Islet precursor cell (in vitro differentiated cells): ENCODE measurements around the gene GTPBP4.

ENCODE experiments used
- DNase-seq: peaks from one replicate; pipeline ENCODE4 v3.0.0-alpha.2; 2018

GTPBP4 gene

DNA sequence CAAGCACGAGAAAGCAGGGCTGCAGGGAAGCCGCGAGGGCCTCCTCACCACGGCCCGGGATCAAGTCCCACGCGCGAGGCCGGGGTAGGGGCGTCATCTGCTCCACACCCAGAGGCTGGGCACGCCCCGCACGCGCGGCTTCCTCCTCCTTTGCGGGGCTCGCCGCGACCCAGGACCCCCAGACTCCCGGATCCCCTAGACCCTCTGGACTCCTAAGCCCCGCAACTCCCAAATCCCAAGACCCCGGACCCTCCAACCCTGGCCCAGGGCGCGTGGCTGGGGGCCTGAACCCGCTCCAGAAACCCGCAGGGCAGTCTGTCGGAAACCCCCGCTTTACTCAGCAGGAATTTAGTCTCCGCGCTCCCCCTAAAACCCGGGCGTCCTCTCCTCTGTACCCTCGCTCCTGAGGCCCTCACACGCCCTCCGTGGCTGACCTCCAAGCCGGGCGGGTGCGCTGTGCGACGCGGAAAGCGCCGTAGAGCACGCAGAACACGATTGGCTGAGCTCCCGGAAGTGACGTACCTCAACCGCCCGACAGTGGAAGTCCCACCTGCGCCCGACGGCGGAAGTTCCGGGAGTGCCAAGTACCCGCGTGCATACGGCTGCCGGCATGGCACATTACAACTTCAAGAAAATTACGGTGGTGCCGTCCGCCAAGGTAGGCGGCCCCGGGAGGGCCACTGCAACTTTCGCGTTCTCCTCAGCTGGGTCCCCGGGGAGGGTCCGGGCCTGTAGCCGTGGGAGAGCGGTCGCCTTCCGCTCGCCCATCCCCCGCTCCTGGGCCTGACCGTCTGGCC is at the start of gene GTPBP4:
Gene GTPBP4, plus strand, starts transcription at position 565 of the 797 bp plus-strand sequence. Its CDS starts 46 bp downstream, at position 611.
- DNase-seq: peak; percentile 97

DNA sequence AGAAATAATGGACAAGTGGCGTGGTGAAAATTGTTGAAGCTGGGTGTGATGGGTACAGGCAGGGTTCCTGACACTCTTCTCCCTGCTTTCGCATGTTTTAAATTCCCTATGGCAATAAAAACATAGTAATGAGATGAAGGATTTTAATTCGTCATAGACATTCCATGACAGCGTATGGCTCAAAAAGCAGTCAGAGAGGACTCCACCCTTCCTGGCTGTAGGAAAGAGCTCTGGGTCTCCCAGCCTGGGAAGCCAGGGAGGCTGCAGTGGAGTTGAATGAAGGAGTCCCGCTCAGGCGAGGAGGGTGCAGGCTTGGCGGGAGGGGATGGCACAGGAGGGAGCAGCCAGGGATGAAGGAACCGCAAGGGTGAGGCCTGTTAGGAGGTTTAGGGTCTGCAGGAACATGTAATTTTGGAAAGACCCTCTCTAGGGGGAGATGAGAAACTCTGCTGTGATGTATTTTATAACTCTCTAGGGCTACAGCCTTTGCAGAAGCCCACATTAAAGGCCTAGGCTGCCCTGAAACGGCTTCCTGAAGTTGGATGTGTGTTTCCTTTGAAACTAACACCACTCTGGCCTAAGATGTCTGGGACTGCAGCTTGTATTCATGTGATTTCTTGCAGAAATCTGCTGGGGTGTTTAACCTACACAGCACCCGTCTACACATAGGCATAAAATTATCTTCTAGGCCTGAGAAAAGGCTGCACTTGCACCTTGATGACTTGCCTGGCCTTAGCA is 49.1 kb upstream of the GTPBP4 start:
- peak; percentile 52 for DNase-seq

DNA sequence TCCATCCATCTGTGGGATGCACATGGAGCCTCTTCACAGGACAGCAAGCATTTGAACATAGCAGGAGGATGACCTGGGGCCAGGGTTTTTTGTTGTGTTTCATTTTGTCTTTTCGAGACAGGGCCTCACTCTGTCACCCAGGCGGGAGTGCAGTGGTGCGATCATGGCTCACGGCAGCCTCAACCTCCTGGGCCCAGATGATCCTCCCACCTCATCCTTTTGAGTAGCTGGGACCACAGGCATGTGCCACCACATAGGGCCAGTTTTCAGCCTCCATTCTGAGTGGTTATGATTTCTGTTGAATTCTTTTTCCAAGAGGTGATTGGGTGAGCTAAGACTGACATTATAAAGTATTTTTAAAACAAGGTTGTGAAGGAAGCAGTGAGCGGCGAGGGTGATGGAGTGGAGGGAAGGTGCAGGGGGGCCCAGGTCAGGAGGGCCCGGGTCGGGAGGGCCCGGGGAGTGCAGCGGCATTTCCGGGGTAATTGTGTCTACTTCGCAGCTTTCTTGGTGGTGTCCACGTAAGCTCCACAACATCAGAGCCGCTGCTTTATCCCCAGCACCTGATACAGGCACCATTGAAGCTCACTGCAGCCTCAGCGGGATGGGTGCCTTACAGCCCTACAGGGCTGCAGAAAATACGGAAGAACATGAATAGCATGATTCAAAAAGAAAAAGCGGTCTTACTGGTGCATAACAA is 44.8 kb upstream of the GTPBP4 start:
- DNase-seq: no peak

DNA sequence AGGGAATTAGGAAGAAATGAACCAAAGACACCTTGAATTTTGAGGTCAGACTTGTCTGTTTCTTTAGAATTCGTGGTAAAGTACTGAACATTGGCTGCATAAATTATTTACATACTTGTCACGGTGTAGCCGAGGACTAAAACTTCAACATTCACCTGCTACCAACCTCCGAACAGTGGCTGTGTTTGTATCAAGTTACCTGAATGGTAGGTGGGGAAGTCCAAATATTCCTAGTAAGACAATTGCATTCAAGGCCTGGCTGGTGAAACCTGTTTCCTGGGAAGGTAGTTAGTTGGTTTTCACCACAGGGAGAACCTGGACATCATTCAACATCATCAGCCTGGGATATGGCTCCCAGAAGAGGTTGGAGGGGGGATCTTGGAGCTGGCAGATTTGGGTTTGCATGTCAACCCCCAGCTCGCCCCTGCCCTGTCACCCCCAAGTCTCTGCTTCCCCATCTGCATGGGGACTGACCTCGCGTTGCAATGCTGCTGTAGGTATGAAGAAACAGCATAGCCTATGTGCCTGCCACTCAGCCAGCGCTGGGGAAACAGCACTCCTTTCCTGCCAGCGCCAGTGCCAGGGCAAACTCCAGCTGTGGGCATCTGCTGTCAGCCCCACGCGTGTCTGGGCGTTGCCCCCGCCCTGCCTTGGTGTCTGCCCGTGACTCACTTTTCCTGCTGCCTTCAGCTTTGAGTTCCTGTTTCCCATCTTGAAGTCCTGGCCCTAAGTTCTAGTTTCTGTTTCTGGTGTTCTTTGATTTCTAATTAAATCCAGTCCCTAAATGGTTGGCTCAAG is 44.0 kb upstream of the GTPBP4 start:
- DNase-seq: no peak

DNA sequence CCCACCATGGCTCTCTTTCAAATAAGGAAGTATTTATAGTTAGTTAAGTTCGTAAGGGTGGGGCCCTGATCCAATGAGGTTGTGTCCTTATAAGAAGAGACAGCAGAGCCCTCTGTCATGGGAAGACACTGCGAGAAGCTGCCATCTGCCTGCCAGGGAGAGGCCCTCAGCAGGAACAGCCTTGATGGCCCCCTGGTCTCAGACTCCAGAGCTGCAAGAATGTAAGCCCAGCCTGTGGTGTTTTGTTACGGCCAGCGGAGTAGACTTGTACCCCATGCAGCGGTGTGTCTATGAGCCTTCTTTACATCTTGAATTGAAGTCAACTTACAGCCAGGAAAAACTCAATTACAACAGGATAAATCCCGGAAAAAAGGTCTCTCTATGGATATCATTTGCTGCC is 42.5 kb upstream of the GTPBP4 start:
- no peak for DNase-seq

DNA sequence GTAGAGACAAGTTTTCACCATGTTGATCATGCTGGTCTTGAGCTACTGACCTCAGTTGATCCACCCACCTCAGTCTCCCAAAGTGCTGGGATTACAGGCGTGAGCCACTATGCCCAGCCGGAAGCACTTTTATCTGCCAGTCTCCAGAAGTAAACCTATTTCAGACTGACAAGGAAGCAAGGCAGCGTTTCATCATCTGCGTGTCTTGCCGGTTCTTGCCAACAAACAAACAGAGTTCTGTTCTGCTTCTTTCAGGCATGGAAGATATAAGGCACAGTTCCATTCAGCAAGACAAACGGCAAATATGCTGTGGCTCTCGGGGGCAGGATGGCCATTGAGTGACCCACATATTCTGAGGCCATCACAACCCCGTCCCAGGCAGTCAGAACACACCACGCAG is 41.2 kb upstream of the GTPBP4 start:
- DNase-seq: no peak

DNA sequence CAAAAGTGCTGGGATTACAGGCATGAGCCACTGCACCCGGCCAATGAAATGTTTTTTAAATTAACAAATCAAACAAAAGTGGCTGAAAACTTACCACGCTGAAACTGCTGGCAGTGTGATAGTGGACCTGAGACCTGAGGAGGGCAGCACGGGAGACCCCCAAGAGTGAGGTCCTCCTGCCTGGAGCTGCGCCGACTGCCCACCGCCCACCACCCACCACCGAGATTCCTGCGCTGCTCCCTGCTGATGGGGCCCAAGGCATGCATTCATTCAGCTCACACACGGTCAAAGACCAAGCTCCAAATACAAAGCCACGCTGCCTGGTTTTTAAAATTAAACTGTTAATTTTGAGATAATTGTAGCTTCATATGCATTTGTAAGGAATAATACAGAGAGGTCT is 40.4 kb upstream of the GTPBP4 start:
- DNase-seq: no peak

DNA sequence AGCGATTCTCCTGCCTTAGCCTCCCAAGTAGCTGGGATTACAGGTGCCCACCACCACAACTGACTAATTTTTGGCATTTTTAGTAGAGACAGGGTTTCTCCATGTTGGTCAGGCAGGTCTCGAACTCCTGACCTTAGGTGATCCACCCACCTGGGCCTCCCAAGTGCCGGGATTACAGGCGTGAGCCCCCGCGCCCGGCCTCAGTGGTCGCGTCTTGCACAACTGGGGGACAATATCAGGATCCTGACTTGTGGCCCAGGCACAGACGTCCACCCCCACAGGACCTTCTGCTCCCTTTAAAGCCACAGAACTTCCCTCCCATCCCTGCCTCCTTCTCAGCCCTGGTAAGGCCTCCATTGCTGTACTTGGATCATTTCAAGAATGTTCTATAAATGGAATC is 39.9 kb upstream of the GTPBP4 start:
- DNase-seq: no peak

DNA sequence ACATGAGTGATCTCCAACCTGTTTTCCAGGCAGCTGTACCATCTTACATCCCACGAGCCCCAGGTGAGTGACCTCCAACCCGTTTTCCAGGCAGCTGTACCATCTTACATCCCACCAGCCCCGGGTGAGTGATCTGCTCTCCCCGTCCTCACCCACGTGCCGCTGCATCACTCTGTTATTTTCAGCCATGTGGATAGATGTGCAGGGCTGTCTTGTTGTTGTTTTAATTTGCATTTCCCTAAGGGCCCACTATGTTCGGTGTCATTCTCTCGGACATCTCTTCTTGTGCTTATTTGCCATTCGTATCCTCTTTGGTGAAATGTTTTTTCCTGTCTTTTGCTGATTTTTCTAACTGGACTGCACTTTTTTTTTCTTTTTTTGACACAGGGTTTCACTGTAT is 38.8 kb upstream of the GTPBP4 start:
- no peak for DNase-seq

DNA sequence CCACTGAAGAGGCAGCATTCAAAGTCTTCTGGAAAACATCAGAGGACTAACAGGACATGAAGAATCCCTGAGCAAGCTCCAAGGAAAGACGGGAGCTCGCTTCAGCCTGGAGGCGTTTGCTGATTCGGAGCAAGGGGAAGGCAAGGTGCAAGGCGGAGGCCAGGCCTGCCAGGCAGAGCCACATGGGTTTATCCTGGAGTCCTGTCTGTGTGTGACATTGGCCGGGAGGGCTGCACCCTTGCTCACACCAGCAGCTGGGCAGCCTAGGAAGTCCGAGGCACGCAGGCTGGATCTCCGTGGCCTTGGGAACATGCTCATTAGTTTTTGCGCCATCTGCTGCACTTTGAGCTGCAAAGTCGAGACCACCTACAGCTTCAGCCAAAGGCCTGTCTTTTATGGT is 34.4 kb upstream of the GTPBP4 start:
- no peak for DNase-seq

DNA sequence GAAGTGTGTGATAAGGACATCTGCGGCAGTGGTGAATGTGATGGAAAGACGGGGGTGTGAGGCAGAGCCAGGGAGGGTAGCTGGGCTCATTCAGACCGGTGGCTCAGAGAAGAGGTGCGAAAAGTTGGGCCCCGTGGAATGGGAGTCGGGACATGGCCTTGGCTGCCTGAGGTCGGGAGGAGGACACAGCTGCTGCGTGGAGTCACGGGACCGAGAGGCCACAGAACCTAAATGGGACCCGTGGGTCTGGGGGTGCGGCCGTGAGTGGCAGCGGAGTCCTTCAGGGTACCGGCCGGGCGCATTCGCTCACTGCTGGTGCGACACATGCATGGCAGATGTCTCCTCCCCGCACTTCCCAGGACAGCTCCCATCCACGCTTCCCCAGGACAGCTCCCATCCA is 33.8 kb upstream of the GTPBP4 start:
- no peak for DNase-seq

DNA sequence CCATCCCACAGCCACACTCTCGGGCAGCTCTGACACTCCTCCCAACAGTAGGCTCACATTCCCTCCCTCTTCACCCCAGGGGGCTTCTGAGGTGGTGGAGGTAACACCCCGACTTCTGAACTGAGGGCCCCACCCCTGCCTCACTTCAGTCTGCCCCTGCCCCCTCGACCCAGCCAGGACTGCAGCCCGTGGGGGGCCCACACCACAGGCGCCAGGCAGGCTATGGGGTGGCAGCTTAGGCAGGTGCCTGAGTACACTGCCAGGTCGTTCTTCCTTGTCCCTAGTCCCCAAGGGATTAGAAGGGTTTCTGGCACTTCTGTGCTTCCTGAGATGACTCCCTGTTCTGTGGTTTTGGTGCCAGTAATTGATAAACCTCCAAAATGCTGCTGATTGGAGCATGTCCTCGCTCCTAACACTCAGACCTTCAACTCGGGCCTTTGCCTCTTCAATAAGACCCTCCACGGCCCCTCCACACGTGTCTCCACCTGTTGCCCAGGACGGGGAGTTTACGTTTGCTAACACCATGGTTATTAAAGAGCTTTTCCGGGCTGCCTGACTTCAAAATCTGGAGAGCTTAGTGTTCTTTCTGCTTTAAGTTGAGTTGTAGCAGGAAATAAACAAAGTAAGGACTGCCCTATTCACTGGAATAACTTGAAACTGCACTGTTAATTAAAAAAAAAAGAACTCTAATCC is 33.0 kb upstream of the GTPBP4 start:
- no peak for DNase-seq

DNA sequence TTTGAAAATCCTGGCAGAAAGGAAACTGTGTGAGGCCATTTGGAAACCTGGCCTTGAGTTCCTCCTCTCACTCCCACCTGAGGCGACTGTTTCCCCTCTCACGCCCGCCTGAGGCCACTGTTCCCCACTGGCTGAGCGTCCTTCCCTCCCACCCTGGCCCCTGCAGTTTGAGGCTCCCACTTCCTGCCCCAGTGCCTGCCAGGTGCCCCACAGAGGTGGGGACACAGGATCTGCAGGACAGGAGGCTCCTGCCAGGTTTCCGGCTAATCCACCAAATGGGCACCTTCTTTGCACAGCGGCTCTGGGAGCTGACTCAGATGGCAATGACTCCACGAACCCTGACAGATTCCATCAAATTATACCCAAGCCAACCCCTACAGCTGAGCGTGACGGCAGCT is 32.4 kb upstream of the GTPBP4 start:
- no peak for DNase-seq

DNA sequence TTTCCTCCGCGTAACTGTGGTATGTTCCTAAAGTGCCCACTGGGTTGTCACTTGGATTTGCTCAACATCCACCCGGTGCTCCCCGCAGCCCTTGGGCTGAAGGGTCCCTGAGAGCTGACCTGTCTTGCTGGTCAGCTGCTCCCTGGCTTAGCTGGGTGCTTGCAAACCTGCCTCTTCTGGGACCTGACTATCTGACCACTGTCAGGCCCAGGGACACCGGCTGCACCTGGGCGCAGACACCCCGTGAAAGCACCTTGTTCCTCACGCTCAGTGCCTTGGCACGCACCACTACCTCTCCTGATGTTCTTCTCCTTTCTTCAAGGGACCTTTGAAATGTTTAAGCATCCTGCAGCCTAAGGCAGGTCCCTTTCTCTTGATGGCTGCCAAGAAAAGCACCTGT is 30.1 kb upstream of the GTPBP4 start:
- DNase-seq: no peak

DNA sequence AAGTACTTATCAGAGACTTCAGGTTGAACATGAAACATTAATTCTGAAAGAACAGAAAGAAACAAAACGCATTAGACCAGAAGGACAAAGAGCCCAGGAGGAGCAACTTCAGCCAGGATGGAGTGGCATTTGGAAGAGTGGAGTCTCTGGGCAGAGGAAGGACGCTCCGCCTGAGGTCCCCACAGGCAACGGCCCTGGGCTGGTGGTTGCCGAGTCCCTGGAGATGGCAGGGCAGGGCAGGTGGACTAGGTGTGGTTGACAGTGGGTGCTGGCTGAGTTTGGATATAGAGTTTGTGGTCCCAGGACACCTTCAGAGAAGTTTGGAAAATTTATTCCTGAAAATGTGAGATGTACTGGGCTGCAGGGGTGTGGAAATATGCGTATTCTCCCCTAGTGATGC is 29.4 kb upstream of the GTPBP4 start:
- DNase-seq: no peak

DNA sequence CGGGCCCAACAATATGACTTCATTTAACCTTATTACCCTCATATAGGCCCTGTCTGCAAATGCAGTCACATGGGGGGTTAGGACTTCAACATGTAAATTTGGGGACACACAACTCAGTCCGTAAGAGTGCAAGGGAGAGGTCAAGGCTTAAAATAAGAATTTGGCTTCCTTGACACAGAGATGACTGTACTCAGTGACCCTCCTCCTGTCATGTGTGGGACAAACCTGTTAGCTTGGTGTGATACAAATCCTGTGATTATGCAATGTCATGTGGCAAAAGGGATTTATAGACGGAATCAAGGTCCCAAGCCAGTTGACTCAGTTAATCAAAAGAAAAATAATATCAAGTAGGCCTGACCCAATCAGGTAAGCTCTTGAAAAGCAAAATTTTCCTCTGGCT is 25.9 kb upstream of the GTPBP4 start:
- DNase-seq: no peak

DNA sequence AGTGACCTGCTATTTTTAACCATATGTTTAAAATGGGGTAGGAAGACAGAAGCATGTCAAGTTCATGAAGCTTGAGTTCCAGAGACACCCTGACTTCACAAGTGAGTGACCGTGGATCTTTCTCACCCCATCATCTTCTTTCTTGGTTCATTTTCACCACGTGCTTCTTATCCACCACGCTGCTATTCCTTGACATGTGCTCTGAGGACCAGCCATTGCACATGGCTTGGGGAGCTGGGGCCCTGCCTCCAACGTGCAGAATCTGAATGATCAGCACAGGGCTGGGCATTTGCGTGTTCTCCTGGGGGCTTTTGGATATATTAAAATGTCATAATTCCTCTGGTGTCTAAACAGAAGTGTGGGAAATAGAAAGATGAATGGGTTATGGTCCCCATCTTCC is 25.0 kb upstream of the GTPBP4 start:
- no peak for DNase-seq

DNA sequence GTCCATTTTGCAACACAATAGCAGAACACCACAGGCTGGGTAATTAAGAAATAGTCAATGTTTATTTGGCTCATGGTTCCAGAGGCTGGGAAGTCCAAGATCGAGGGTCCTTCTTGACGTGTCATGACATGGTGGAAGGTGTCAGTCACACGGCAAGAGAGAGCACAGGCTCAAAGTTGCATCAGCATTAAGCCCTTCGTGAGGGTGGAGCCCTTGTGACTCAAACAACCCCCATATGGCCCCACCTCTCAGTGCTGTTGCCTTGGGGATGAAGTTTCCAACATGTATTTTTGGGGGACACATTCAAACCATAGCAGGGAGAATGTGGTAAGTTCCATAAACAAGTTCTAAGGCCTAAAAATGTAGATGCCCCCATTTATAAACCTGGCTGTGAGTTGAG is 24.6 kb upstream of the GTPBP4 start:
- no peak for DNase-seq

DNA sequence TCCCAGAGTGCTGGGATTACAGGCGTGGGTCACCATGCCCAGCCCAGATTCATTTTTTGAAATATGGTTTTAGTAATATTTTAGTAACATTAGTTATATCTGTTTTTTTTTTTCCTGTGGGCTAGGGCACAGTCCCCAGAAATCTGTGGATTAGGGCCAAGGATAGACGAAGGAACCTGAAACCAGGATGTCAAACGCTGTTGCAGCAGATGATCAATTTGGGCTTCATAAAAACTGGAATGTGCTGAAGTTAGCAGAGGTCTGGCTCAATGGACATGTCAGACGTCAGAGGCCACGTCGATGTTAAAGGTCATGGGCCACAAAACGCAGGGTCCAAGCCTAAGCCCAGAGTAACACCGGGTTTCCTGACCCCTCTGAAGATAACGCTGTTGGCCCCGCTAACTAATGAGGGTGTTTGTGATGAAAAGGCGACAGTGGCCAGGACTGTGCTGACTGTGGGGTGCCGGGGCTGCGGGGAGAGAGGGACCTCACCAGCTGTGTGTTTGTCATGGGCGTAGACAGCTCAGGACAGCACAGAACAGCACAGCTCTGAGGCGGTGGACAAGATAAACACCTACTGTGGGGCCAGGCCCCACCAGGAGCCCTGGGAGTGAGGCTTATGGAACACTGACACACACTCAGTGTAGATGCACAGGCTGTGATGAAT is 23.8 kb upstream of the GTPBP4 start:
- DNase-seq: no peak

DNA sequence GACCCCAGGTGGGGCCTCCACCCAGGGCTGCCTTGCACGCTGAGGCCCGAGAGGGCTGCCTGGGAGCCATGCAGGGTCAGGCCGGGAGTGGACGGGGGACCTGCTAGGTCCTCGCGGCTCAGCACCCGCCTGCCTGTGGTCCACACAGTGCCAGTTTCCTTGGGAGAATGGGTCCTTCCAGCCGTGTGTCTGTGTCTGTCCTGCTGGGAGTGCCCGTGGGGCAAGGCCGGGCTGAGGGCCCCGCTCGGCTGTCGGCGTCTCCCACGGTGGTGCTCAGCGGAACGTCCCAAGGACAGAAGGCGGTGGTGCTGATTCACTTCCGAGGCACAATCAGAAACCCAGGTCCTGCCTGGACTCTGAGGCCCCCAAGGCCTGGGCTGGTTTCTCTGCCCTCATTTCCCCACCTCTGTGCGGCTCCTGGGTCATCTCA is 23.2 kb upstream of the GTPBP4 start:
- DNase-seq: no peak

DNA sequence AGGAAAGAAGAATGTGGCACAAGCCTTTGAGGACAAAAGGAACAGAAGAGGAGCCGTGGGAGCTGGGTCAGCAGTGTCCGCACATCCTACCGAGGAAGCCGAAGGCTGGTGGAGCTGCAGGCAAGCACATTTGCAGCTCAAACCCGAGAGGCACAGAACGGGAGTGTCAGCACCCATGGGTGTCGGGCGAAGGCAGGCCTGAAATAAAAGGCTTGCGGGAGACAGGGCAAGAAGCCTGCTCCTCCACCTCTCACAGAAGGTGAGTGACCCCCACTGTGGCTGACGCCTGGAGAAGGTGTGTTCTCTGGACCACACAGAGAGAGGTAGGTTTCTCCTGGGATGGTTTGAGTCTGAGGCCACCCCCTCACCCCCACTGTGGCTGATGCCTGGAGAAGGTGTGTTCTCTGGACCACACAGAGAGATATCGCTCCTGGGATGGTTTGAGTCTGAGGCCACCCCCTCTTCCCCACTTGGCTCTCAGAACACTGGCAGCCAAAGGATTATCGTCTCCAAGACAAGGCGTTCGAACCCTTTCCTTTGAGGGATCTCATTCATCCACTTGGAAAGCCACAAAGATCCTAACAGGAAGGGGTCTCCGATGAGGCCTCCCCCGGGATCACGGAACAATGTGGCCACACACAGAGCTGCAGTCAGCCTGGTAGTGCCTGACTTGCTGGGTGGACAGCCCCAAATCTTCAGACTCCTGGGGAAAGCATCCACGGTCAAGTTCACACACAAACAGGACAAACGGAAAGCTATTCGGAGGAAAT is 21.6 kb upstream of the GTPBP4 start:
- no peak for DNase-seq
